Mesenchymal stem cell (in vitro differentiated cells and primary cell): ENCODE measurements around the gene C12orf57.

Experiments
- DNase-seq: peaks from one replicate; pipeline ENCODE4 v3.0.0-alpha.2; 2013
- H2AFZ ChIP-seq: one replicate; pipeline ENCODE4 v1.6.1; 2013; ENCODE audit warnings: low read depth, mild to moderate bottlenecking, control low read depth, inconsistent platforms, low read length, moderate library complexity
- H2AK5ac ChIP-seq: 2 replicates; pipeline ENCODE4 v1.6.1; 2013; ENCODE audit warnings: low read length, moderate library complexity, mild to moderate bottlenecking, inconsistent platforms; ENCODE audit not compliant: severe bottlenecking
- H2BK120ac ChIP-seq: one replicate; pipeline ENCODE4 v1.6.1; 2013; ENCODE audit warnings: low read depth, mild to moderate bottlenecking, inconsistent platforms, low read length, moderate library complexity
- H2BK12ac ChIP-seq, 2 experiments: one replicate each; pipeline ENCODE4 v1.6.1; 2013; ENCODE audit warnings: inconsistent platforms in 2 of 2, low read length in 2 of 2, mild to moderate bottlenecking in 2 of 2, moderate library complexity in 2 of 2, control low read depth in 1 of 2
- H2BK15ac ChIP-seq: one replicate; pipeline ENCODE4 v1.6.1; 2013; ENCODE audit warnings: mild to moderate bottlenecking, low read depth, inconsistent platforms; ENCODE audit not compliant: poor library complexity, severe bottlenecking
- H2BK5ac ChIP-seq: 2 replicates; pipeline ENCODE4 v1.6.1; 2013; ENCODE audit warnings: low read depth, mild to moderate bottlenecking, low read length, control low read depth, inconsistent platforms; ENCODE audit not compliant: poor library complexity, severe bottlenecking
- H3K14ac ChIP-seq, 2 experiments: one replicate each; pipeline ENCODE4 v1.6.1; 2013; ENCODE audit warnings: inconsistent platforms in 2 of 2, low read length in 2 of 2, control low read depth in 1 of 2, mild to moderate bottlenecking in 1 of 2, moderate library complexity in 1 of 2
- H3K18ac ChIP-seq, 2 experiments: one replicate each; pipeline ENCODE4 v1.6.1; 2013; ENCODE audit warnings: inconsistent platforms in 2 of 2, low read length in 2 of 2, control low read depth in 1 of 2, low read depth in 1 of 2, mild to moderate bottlenecking in 1 of 2
- H3K23ac ChIP-seq, 2 experiments: one replicate each; pipeline ENCODE4 v1.6.1; 2013; ENCODE audit warnings: inconsistent platforms in 2 of 2, low read length in 2 of 2, mild to moderate bottlenecking in 2 of 2, moderate library complexity in 2 of 2, control low read depth in 1 of 2
- H3K27ac ChIP-seq: 2 replicates; pipeline ENCODE4 v1.5.1; 2013; ENCODE audit warnings: mild to moderate bottlenecking, moderate library complexity, low read length, control low read depth, inconsistent platforms; ENCODE audit not compliant: poor library complexity, severe bottlenecking
- H3K27me3 ChIP-seq, 2 experiments: 2 replicates each; pipeline versions ENCODE4 v1.6.1 to v1.7.0; 2013; ENCODE audit warnings: low read length in 2 of 2, mild to moderate bottlenecking in 2 of 2, moderate library complexity in 2 of 2, control low read depth in 1 of 2, inconsistent platforms in 1 of 2; ENCODE audit not compliant: control insufficient read depth in 1 of 2, insufficient read depth in 1 of 2
- H3K36me3 ChIP-seq, 2 experiments: 2 replicates each; pipeline versions ENCODE4 v1.6.1 to v1.7.0; 2013; ENCODE audit warnings: low read length in 2 of 2, control low read depth in 1 of 2, inconsistent platforms in 1 of 2, low read depth in 1 of 2, mild to moderate bottlenecking in 1 of 2; ENCODE audit not compliant: insufficient read depth in 2 of 2, control insufficient read depth in 1 of 2
- H3K4ac ChIP-seq, 2 experiments: one replicate each; pipeline ENCODE4 v1.6.1; 2013; ENCODE audit warnings: inconsistent platforms in 2 of 2, low read length in 2 of 2, mild to moderate bottlenecking in 2 of 2, moderate library complexity in 2 of 2, control low read depth in 1 of 2, low read depth in 1 of 2
- H3K4me1 ChIP-seq: 2 replicates; pipeline ENCODE4 v1.6.1; 2013; ENCODE audit warnings: low read depth, low read length, control low read depth; ENCODE audit not compliant: control insufficient read depth, insufficient read depth
- H3K4me2 ChIP-seq: 2 replicates; pipeline ENCODE4 v1.6.1; 2013; ENCODE audit warnings: low read length, mild to moderate bottlenecking, inconsistent platforms; ENCODE audit not compliant: poor library complexity, severe bottlenecking
- H3K4me3 ChIP-seq, 2 experiments: 2 replicates each; pipeline versions ENCODE4 v1.5.1 to v1.7.0; 2013; ENCODE audit warnings: low read length in 2 of 2, mild to moderate bottlenecking in 2 of 2, control low read depth in 1 of 2, low read depth in 1 of 2; ENCODE audit not compliant: insufficient read depth in 1 of 2
- H3K79me1 ChIP-seq: replicated peaks from 2 replicates; pipeline ENCODE4 v1.6.1; 2013; ENCODE audit warnings: mild to moderate bottlenecking, control low read depth, low read length, inconsistent platforms; ENCODE audit not compliant: poor library complexity, severe bottlenecking
- H3K9ac ChIP-seq: 2 replicates; pipeline ENCODE4 v1.7.0; 2013; ENCODE audit warnings: mild to moderate bottlenecking, low read length, moderate library complexity
- H3K9me3 ChIP-seq: 2 replicates; pipeline ENCODE4 v1.7.0; 2013; ENCODE audit warnings: mild to moderate bottlenecking, low read length; ENCODE audit not compliant: control insufficient read depth
- H4K8ac ChIP-seq: one replicate; pipeline ENCODE4 v1.6.1; 2013; ENCODE audit warnings: inconsistent platforms, mild to moderate bottlenecking, low read length, moderate library complexity
- H4K91ac ChIP-seq: one replicate; pipeline ENCODE4 v1.6.1; 2013; ENCODE audit warnings: mild to moderate bottlenecking, low read length, inconsistent platforms
- WGBS: methylation state at CpG from one replicate; pipeline ENCODE4 v1.1.7; 2013; ENCODE audit warnings: mixed read lengths; 5-methylcytosine and 5-hydroxymethylcytosine counted together

Gene C12orf57

DNA sequence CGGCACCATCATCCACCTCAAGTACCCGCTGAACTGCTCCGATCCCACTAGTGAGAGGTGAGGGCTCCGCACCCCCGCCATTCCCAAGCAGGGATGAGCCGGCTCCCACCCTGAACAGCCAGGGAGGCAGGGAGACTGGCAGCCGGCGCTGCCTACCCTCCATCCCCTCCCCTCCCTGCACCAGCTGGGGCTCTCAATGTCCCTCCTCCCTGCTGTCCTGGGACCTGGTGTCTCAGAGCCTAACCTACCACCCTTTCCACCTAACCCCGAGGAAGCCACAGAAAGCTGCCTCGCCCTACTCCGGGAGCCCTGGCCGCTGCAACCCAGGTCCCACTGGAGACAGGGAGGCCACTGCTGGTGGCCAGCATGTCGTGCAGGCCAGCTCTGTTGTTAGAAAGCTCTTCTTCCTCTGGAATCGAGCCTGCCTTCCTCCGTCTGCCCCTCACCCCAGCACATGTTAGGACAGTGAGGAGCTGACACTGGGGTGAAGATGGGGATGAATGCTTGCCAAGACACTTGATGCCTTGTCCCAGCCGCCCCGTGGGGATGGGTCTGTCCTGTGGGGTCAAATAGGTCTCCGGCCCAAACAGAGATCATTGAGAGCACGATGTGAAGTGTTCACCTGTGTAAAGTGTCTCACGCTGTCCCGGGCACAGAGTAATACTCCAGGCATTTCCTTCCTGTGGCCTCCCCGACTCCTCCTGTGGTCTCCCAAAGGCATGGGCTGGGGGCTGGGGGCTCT, 8.5 kb downstream of the C12orf57 start:
- WGBS: 73% methylated on average over 22 of the region's 22 CpGs
- DNase-seq: no peak
- no peak overlapping the region for H3K9ac ChIP-seq
- peaks cover 5% of the 10 kb centered on the region for H3K79me1 ChIP-seq
- no peak overlapping the region for H4K8ac ChIP-seq
- H3K23ac ChIP-seq: no peak overlapping the region
- no peak overlapping the region for H3K14ac ChIP-seq
- H2BK120ac ChIP-seq: no peak overlapping the region
- H2BK12ac ChIP-seq: no peak overlapping the region
- H4K91ac ChIP-seq: peak overlapping the region; percentile 7
- H3K4ac ChIP-seq: no peak overlapping the region
- H3K18ac ChIP-seq: no peak overlapping the region
- no peak overlapping the region for H2AFZ ChIP-seq
- H3K4me3 ChIP-seq: no peak overlapping the region
- H3K4me1 ChIP-seq: peaks cover 11% of the 10 kb centered on the region
- H3K36me3 ChIP-seq: peaks cover 0 to 26% of the 10 kb centered on the region in 2 experiments
- no peak overlapping the region for H3K4me2 ChIP-seq
- H3K9me3 ChIP-seq: no peaks in the 10 kb centered on the region
- peaks cover 0 to 18% of the 10 kb centered on the region in 2 experiments for H3K27me3 ChIP-seq
- no peak overlapping the region for H2BK5ac ChIP-seq
- H2AK5ac ChIP-seq: no peak overlapping the region
- no peak overlapping the region for H3K27ac ChIP-seq
- peak overlapping the region; percentile 38 for H2BK15ac ChIP-seq

DNA sequence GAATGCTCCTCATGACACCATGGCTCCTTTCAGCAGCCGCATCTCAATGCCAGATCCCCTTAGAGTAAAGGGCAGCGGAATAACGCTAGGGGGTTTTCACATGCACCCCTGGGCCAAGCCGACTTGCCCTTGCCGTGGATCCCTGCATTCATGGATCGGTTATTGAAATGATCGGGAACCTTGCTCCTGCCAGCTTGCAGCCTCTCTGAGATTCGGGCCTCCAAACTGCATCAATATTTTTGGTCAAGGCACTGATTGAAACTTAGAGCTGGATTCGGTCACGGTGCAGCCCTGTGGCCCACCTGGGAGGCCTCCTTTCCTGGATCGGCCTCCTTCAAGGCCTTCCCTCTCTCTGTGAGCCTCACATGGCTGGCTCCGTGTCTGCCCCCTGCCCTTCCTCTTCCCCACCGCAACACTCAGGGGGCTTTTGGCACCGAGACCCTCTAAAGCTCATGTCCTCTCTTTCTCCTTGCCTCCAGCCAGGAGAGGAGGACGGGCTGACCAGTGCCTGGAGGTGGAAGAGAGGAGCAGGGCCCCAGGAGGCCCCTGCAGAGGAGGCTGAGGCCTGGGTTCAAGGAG, 9.1 kb downstream of the C12orf57 start:
- Histone ChIP-seq H2BK15ac (no peak overlapping the region), H4K8ac (no peak overlapping the region), H3K14ac (no peak overlapping the region), H2AFZ (no peak overlapping the region), H2AK5ac (no peak overlapping the region), H3K4me1 (peaks cover 11% of the 10 kb centered on the region), H4K91ac (no peak overlapping the region), H2BK12ac (no peak overlapping the region), H3K4me2 (no peak overlapping the region), H3K9ac (no peak overlapping the region), H3K27me3 (peaks cover 0 to 18% of the 10 kb centered on the region in 2 experiments), H3K18ac (no peak overlapping the region), H2BK5ac (no peak overlapping the region), H3K79me1 (peaks cover 2% of the 10 kb centered on the region), H3K23ac (no peak overlapping the region), H3K4ac (no peak overlapping the region), H3K9me3 (no peaks in the 10 kb centered on the region), H2BK120ac (no peak overlapping the region), H3K27ac (no peak overlapping the region), H3K4me3 (no peak overlapping the region), H3K36me3 (peaks cover 0 to 30% of the 10 kb centered on the region in 2 experiments)
- no peak for DNase-seq
- WGBS: 92% methylated on average over 12 of the region's 15 CpGs

DNA sequence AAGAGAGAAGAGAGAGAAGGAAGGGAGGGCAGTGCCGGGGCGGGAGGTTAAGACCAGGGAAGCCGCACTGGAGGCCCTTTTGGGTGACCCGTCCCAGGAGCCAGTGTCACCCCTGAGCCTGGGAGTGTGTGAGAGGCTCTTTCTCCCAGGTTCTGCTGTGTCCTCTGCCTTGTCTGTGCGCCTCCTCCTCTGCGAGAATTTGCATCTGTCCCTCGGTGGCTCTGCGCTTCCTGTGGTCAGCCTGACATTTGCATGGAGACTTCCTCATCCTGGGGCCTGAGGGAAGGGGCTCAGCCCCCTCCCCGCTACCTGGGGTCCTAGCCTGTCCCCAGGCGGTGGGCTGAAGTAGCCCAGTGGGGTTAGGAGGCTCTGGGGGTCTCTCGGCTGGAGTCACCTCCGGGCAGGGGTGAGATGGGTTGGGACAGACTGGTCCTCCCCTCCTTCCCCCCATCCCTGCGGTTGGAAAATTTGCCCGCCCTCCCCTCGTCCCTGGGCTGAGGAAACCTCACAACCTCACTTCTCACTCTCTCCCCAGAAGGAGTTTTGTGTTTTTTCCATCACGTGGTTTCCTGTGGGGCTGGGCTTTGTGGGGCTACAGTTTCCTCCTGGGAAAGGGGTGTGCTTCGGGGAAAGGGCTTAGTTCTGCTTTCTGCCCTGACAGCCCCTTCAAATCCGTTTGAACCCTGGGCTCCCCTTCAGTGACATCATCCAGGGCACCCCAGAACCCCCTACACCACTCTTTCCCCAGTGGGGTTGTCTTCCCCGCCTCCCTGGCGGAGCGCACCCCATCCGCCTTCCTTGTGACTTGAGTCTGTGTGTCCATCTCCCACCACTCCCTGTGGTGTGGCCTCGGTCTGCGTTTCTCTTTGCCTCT, 9.9 kb downstream of the C12orf57 start:
- no peak overlapping the region for H2AK5ac ChIP-seq
- H4K91ac ChIP-seq: no peak overlapping the region
- peaks cover 11% of the 10 kb centered on the region for H3K4me1 ChIP-seq
- DNase-seq: peak; percentile 54
- WGBS: 80% methylated on average over 16 of the region's 24 CpGs
- no peak overlapping the region for H2AFZ ChIP-seq
- H3K4me2 ChIP-seq: no peak overlapping the region
- peak overlapping the region in 1 of 2 experiments; percentile 52 for H3K4ac ChIP-seq
- peak overlapping the region; percentile 61 for H4K8ac ChIP-seq
- peak overlapping the region; percentile 32 for H3K9ac ChIP-seq
- peaks cover 2% of the 10 kb centered on the region for H3K79me1 ChIP-seq
- H2BK5ac ChIP-seq: no peak overlapping the region
- peaks cover 0 to 33% of the 10 kb centered on the region in 2 experiments for H3K36me3 ChIP-seq
- H3K27ac ChIP-seq: no peak overlapping the region
- no peak overlapping the region for H3K23ac ChIP-seq
- peak overlapping the region in 1 of 2 experiments; percentile 41 for H3K18ac ChIP-seq
- H3K14ac ChIP-seq: no peak overlapping the region
- peak overlapping the region in 1 of 2 experiments; percentile 35 for H2BK12ac ChIP-seq
- H3K4me3 ChIP-seq: no peak overlapping the region
- H2BK15ac ChIP-seq: no peak overlapping the region
- no peak overlapping the region for H2BK120ac ChIP-seq
- no peaks in the 10 kb centered on the region for H3K9me3 ChIP-seq
- H3K27me3 ChIP-seq: peaks cover 0 to 18% of the 10 kb centered on the region in 2 experiments
